GM20431 (cell line): ENCODE data around the gene IP6K1.

ENCODE experiments used
- in situ Hi-C: fragments of 300-500 bp; cut with MseI, MboI; formaldehyde crosslinking; loops from one replicate; pipeline ENCODE4 v1.15.0; 2020; ENCODE audit warnings: low sequenced_read_pairs; ENCODE audit not compliant: unreplicated experiment

Gene IP6K1

GRCh38 chr3:49674497-49674983 is 111.8 kb downstream of the IP6K1 start:
- in situ Hi-C loops: no loop called here
